HepG2 (cell line): ENCODE data around the gene U2AF2. TPM values are rescaled to one million over a fixed set of nuclear protein-coding genes. Genes with fewer than 3 reads are reported as not detected.

Source experiments
- ATAC-seq: fragments of 200-7000 bp; cut with Tn5 transposase; 3 replicates; pipeline ENCODE4 v1.9.1; 2020; ENCODE audit warnings: mild to moderate bottlenecking, moderate library complexity
- BruUV-seq: library from RNA; stranded (reverse); fragments of 400-500 nt; replicated peaks from 2 replicates; lab custom pipeline; 2021; lab: Mats Ljungman, UMichigan
- CTCF ChIA-PET: fragments of 300-600 bp; formaldehyde crosslinking; extraction: SDS; loops from one replicate; lab custom pipeline; 2021; ENCODE audit warnings: low total read pairs, inconsistent platforms, low intra/inter-chr PET ratio; lab: Yijun Ruan, JAX
- POLR2A ChIA-PET: fragments of 350-600 bp; sonication (Branson Sonifier 250); formaldehyde crosslinking; loops from one replicate; lab custom pipeline; 2020; ENCODE audit warnings: antibody characterized with exemption, inconsistent platforms; lab: Yijun Ruan, JAX
- DNase-seq: peaks from one replicate; pipeline ENCODE4 v3.0.0-alpha.2; 2015; ENCODE audit warnings: low spot score
- FAIRE-seq: peaks from 3 replicates; lab custom pipeline; 2011; peaks lifted over from hg19 to GRCh38; lab: Jason Lieb, UNC
- H2AFZ ChIP-seq: one replicate; pipeline ENCODE4 v1.6.1; 2011; ENCODE audit warnings: low read length, inconsistent platforms
- H3K27ac ChIP-seq: fragments of 300-600 bp; 3 replicates; pipeline ENCODE4 v1.8.0; 2011; ENCODE audit warnings: mixed run types, mild to moderate bottlenecking, mixed read lengths, low read length, inconsistent platforms; ENCODE audit not compliant: insufficient read depth; ENCODE audit errors: extremely low read length
- H3K27me3 ChIP-seq, 2 experiments: fragments of 200-600 bp in 1 of 2; 2 replicates in 1 of 2; 3 replicates in 1 of 2; pipeline versions ENCODE4 v1.6.0 to v1.8.0; 2011; ENCODE audit warnings: low read length in 2 of 2, mild to moderate bottlenecking in 2 of 2, moderate library complexity in 2 of 2, inconsistent platforms in 1 of 2; ENCODE audit not compliant: insufficient read depth in 2 of 2, control insufficient read depth in 1 of 2
- H3K36me3 ChIP-seq, 2 experiments: fragments of 200-600 bp in 1 of 2; replicated peaks in 1 of 2; 2 replicates in 1 of 2; 3 replicates in 1 of 2; pipeline versions ENCODE4 v1.5.1 to v1.8.0; 2011; ENCODE audit warnings: low read length in 2 of 2, inconsistent platforms in 1 of 2; ENCODE audit not compliant: insufficient read depth in 2 of 2, control insufficient read depth in 1 of 2
- H3K4me1 ChIP-seq: 2 replicates; pipeline ENCODE4 v1.5.1; 2012; ENCODE audit warnings: low read length, inconsistent platforms; ENCODE audit not compliant: insufficient read depth
- H3K4me2 ChIP-seq: 2 replicates; pipeline ENCODE4 v1.6.0; 2011; ENCODE audit warnings: low read depth, low read length, inconsistent platforms
- H3K4me3 ChIP-seq, 3 experiments: fragments of 200-600 bp in 1 of 3; sonication (generic), shearing (Covaris generic) in 1 of 3; replicated peaks in 1 of 3; 2 replicates each; pipeline ENCODE4 v1.5.1; 2011 to 2016; ENCODE audit warnings: low read length in 3 of 3, inconsistent platforms in 2 of 3, low read depth in 2 of 3, mild to moderate bottlenecking in 2 of 3, control low read depth in 1 of 3, mixed read lengths in 1 of 3; ENCODE audit not compliant: insufficient read depth in 1 of 3
- H3K79me2 ChIP-seq: one replicate; pipeline ENCODE4 v1.6.1; 2011; ENCODE audit warnings: low read length, inconsistent platforms; ENCODE audit not compliant: insufficient read depth
- H3K9ac ChIP-seq: 2 replicates; pipeline ENCODE4 v1.6.0; 2011; ENCODE audit warnings: mild to moderate bottlenecking, low read depth, low read length, inconsistent platforms; ENCODE audit not compliant: insufficient read depth
- H3K9me3 ChIP-seq: 2 replicates; pipeline ENCODE4 v1.5.1; 2012; ENCODE audit warnings: mild to moderate bottlenecking, low read length
- H4K20me1 ChIP-seq: 2 replicates; pipeline ENCODE4 v1.6.0; 2011; ENCODE audit warnings: inconsistent platforms, mild to moderate bottlenecking, low read length, moderate library complexity; ENCODE audit not compliant: insufficient read depth
- AGO2 ChIP-seq: fragments of 200-400 bp; formaldehyde crosslinking; optimal IDR thresholded peaks from 2 replicates; pipeline ENCODE3; 2017; ENCODE audit warnings: mild to moderate bottlenecking, low read depth, low read length, moderate library complexity
- DMAP1 ChIP-seq: IDR thresholded peaks from 2 replicates; pipeline ENCODE4 v1.6.1; 2016
- FOXP1 ChIP-seq, 2 experiments: fragments of 450-650 bp in 1 of 2; IDR thresholded peaks; 2 replicates each; pipeline ENCODE4 v1.6.1; 2017 to 2018; ENCODE audit warnings: antibody characterized with exemption in 1 of 2
- HOXA7 ChIP-seq: sonication (generic); formaldehyde crosslinking; IDR thresholded peaks from 2 replicates; pipeline ENCODE4 v1.8.1; 2022; ENCODE audit warnings: mild to moderate bottlenecking, missing genetic modification reagents, moderate library complexity
- ZC3H13 ChIP-seq: sonication (generic); formaldehyde crosslinking; IDR thresholded peaks from 2 replicates; pipeline ENCODE4 v1.8.1; 2023; ENCODE audit warnings: mild to moderate bottlenecking, missing genetic modification reagents, moderate library complexity
- ZEB1 ChIP-seq: IDR thresholded peaks from 2 replicates; pipeline ENCODE4 v1.6.1; 2012; ENCODE audit warnings: mild to moderate bottlenecking, low read depth, inconsistent platforms; ENCODE audit not compliant: insufficient replicate concordance
- ZNF552 ChIP-seq: sonication (generic); formaldehyde crosslinking; IDR thresholded peaks from 2 replicates; pipeline ENCODE4 v1.9.0; 2022; ENCODE audit warnings: missing genetic modification reagents, mild to moderate bottlenecking, borderline replicate concordance
- ZNF878 ChIP-seq: sonication (generic); formaldehyde crosslinking; IDR thresholded peaks from 2 replicates; pipeline ENCODE4 v1.8.1; 2023; ENCODE audit warnings: mild to moderate bottlenecking, missing genetic modification reagents, moderate library complexity
- WGBS: methylation state at CpG from one replicate; pipeline ENCODE4 v1.1.6; 2017; ENCODE audit warnings: low lambda C conversion rate; 5-methylcytosine and 5-hydroxymethylcytosine counted together
- in situ Hi-C: cut with HindIII; loops from 2 replicates; pipeline ENCODE4 v1.10.0; 2017; ENCODE audit warnings: low pct_unique_long_range_greater_than_20kb; ENCODE audit not compliant: extremely low pct_ligation_motif_present
- intact Hi-C: fragments of 100-400 bp; cut with micrococcal nuclease; formaldehyde crosslinking; loops from one replicate; pipeline ENCODE4 v1.10.0; 2022; ENCODE audit not compliant: unreplicated experiment
- polyA plus RNA-seq, 8 experiments: library from polyadenylated mRNA; depleted of rRNA in 3 of 8; stranded (reverse) in 7 of 8; unstranded in 1 of 8; fragments of >200 nt; fragmentation: Illumina TruSeq in 4 of 8; extraction: Trizol in 4 of 8; gene quantifications; 2 replicates each; pipeline versions ENCODE4 v1.2.1 to v1.2.3, GENCODE V29; 2011 to 2016; ENCODE audit warnings: low read depth in 4 of 8, missing spikeins in 1 of 8, mixed read lengths in 1 of 8; ENCODE audit not compliant: insufficient read depth in 1 of 8
- total RNA-seq, 5 experiments: library from RNA; depleted of rRNA; stranded (reverse); fragments of >200 nt; fragmentation: Illumina TruSeq; extraction: Trizol; gene quantifications; 2 replicates each; pipeline ENCODE4 v1.2.3, GENCODE V29; 2016; ENCODE audit warnings: low read depth in 1 of 5
- TF ChIP-seq, protein P1 (sequence below): IDR thresholded peaks from 2 replicates; pipeline ENCODE4 v1.6.1; 2016; ENCODE audit warnings: low read depth, missing genetic modification reagents, missing compliant biosample characterization
- TF ChIP-seq, protein P2 (sequence below): sonication (generic); formaldehyde crosslinking; IDR thresholded peaks from 2 replicates; pipeline ENCODE4 v1.5.0; 2020; ENCODE audit warnings: mild to moderate bottlenecking, missing genetic modification reagents, moderate library complexity

The U2AF2 gene
- total and polyA plus RNA-seq, 2 of the 13 experiments (the other 11 are each of a cell fraction or from before 2014, with no cell fraction given), result 84.3 to 124 TPM

DNA sequence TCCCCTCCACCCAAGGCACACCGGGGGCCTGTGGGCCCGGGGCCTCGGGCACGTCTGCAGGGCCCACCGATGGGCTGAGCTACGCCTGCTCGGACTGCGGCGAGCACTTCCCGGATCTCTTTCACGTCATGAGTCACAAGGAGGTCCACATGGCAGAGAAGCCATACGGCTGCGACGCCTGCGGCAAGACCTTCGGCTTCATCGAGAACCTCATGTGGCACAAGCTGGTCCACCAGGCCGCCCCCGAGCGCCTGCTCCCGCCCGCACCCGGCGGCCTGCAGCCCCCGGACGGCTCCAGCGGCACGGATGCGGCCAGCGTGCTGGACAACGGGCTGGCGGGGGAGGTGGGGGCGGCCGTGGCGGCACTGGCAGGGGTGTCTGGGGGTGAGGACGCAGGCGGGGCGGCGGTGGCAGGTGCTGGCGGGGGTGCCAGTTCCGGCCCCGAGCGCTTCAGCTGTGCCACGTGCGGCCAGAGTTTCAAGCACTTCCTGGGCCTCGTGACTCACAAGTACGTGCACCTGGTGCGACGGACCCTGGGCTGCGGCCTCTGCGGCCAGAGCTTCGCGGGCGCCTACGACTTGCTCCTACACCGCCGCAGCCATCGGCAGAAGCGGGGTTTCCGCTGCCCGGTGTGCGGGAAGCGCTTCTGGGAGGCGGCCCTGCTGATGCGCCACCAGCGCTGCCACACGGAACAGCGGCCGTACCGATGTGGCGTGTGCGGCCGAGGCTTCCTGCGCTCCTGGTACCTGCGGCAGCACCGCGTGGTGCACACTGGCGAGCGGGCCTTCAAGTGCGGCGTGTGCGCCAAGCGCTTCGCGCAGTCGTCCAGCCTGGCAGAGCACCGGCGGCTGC is 39.1 kb upstream of the U2AF2 start (continued):
- TF ChIP-seq, protein P1, sequence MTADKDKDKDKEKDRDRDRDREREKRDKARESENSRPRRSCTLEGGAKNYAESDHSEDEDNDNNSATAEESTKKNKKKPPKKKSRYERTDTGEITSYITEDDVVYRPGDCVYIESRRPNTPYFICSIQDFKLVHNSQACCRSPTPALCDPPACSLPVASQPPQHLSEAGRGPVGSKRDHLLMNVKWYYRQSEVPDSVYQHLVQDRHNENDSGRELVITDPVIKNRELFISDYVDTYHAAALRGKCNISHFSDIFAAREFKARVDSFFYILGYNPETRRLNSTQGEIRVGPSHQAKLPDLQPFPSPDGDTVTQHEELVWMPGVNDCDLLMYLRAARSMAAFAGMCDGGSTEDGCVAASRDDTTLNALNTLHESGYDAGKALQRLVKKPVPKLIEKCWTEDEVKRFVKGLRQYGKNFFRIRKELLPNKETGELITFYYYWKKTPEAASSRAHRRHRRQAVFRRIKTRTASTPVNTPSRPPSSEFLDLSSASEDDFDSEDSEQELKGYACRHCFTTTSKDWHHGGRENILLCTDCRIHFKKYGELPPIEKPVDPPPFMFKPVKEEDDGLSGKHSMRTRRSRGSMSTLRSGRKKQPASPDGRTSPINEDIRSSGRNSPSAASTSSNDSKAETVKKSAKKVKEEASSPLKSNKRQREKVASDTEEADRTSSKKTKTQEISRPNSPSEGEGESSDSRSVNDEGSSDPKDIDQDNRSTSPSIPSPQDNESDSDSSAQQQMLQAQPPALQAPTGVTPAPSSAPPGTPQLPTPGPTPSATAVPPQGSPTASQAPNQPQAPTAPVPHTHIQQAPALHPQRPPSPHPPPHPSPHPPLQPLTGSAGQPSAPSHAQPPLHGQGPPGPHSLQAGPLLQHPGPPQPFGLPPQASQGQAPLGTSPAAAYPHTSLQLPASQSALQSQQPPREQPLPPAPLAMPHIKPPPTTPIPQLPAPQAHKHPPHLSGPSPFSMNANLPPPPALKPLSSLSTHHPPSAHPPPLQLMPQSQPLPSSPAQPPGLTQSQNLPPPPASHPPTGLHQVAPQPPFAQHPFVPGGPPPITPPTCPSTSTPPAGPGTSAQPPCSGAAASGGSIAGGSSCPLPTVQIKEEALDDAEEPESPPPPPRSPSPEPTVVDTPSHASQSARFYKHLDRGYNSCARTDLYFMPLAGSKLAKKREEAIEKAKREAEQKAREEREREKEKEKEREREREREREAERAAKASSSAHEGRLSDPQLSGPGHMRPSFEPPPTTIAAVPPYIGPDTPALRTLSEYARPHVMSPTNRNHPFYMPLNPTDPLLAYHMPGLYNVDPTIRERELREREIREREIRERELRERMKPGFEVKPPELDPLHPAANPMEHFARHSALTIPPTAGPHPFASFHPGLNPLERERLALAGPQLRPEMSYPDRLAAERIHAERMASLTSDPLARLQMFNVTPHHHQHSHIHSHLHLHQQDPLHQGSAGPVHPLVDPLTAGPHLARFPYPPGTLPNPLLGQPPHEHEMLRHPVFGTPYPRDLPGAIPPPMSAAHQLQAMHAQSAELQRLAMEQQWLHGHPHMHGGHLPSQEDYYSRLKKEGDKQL, result no peak
- TF ChIP-seq FOXP1 (IDR thresholded peaks at IDR 0.05) (no peak), FOXP1 (CRISPR knock-in tag; IDR thresholded peaks at IDR 0.05) (no peak), ZEB1 (no peak)
- TF ChIP-seq, all 625 proteins: peak for 0

DNA sequence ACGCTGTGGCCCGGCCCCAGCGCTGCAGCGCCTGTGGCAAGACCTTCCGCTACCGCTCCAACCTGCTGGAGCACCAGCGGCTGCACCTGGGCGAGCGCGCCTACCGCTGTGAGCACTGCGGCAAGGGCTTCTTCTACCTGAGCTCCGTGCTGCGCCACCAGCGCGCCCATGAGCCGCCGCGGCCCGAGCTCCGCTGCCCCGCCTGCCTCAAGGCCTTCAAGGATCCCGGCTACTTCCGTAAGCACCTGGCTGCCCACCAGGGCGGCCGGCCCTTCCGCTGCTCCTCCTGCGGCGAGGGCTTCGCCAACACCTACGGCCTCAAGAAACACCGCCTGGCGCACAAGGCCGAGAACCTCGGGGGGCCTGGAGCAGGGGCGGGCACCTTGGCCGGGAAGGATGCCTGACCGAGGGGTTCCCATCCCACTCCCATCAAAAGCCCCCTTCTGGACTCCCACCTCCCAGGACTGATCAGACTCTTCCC is 38.4 kb upstream of the U2AF2 start:
- H3K9ac ChIP-seq, result no peak overlapping the region
- no peak for TF ChIP-seq ZNF878
- TF ChIP-seq HOXA7 (CRISPR knock-in tag), result no peak
- no peak for TF ChIP-seq ZNF552 (CRISPR knock-in tag)
- TF ChIP-seq, protein P2, sequence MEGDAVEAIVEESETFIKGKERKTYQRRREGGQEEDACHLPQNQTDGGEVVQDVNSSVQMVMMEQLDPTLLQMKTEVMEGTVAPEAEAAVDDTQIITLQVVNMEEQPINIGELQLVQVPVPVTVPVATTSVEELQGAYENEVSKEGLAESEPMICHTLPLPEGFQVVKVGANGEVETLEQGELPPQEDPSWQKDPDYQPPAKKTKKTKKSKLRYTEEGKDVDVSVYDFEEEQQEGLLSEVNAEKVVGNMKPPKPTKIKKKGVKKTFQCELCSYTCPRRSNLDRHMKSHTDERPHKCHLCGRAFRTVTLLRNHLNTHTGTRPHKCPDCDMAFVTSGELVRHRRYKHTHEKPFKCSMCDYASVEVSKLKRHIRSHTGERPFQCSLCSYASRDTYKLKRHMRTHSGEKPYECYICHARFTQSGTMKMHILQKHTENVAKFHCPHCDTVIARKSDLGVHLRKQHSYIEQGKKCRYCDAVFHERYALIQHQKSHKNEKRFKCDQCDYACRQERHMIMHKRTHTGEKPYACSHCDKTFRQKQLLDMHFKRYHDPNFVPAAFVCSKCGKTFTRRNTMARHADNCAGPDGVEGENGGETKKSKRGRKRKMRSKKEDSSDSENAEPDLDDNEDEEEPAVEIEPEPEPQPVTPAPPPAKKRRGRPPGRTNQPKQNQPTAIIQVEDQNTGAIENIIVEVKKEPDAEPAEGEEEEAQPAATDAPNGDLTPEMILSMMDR (CRISPR knock-in tag), result no peak
- TF ChIP-seq DMAP1, result no peak
- TF ChIP-seq AGO2, result peak; percentile 46
- TF ChIP-seq ZC3H13, result peak; percentile 67; the same call in 1 of the 2 replicates
- TF ChIP-seq, all 625 proteins: peak for 2
- H3K4me3 ChIP-seq, result no peak overlapping the region
- H3K9me3 ChIP-seq, result no peaks in the 10 kb centered on the region
- CTCF ChIA-PET, result no interaction called here
- peaks cover 2 to 5% of the 10 kb centered on the region in 2 experiments; a peak in 1 of 5 replicates for H3K36me3 ChIP-seq
- FAIRE-seq (no peak), DNase-seq (no peak), ATAC-seq (no peak; the same call in 2 of the 3 replicates)
- intact Hi-C loops, result no loop called here
- H3K4me1 ChIP-seq, result peaks cover 8% of the 10 kb centered on the region
- H2AFZ ChIP-seq, result no peak overlapping the region
- POLR2A ChIA-PET, result no interaction called here
- H4K20me1 ChIP-seq, result no peaks in the 10 kb centered on the region
- WGBS, result 98% methylated on average over 23 of the region's 38 CpGs
- in situ Hi-C loops, result no loop called here
- H3K79me2 ChIP-seq, result no peaks in the 10 kb centered on the region
- no TSS peak for BruUV-seq
- H3K4me2 ChIP-seq, result no peak overlapping the region
- no peaks in the 10 kb centered on the region for H3K27me3 ChIP-seq
- no peak overlapping the region for H3K27ac ChIP-seq
